ENCODE results near the gene GSK3B.

Gene GSK3B

GRCh38 chr3:120093911-120094775 is at the start of gene GSK3B:
GSK3B (minus strand) TSS chr3:120094447; CDS start chr3:120093434, 1,013 bp downstream.
- peak; percentile 58 to 99 for DNase-seq (ENCODE audit: low read depth in 2 of 2)

DNA sequence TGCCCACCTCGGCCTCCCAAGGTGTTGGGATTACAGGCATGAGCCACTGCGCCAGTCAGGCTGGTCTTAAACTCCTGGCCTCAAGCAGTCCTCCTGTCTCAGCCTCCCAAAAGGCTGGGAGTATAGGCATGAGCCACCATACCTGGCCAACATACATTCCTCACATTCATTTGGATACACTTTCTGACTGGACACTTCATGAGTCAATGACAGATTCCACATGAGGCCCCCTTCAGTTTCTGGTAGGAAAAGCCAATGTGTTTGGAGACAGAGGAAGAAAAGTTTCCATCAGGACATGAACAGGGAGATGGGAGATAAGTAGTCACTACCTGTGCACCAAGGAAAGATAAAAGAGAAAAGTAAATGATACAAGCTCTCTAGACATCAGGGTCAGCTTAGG is 49.4 kb upstream of the GSK3B start:
- no peak for DNase-seq (ENCODE audit: low read depth in 2 of 2)

- DNase-seq (ENCODE audit: low read depth in 2 of 2) = no peak
Measured at GRCh38 chr3:120142236-120142635, 48.0 kb upstream of the GSK3B start.

DNA sequence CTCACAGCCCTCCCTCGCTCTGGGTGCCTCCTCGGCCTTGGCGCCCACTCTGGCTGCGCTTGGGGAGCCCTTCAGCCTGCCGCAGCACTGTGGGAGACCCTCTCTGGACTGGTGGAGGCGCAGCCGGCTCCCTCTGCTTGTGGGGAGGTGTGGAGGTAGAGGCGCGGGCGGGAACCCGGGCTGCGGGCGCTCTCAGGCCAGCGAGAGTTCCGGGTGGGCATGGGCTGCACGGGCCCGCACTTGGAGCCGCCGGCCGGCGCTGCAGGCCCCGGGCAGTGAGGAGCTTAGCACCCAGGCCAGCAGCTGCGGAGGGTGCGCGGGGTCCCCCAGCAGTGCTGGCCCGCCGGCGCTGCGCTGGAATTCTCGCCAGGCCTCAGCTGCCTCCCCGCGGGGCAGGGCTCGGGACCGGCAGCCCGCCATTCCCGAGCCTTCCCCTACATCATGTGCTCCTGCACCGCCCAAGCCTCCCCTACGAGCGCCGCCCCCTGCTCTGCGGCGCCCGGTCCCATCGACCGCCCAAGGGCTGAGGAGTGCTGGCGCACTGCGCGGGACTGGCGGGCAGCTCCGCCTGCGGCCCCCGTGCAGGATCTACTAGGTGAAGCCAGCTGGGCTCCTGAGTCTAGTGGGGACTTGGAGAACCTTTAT is 46.0 kb upstream of the GSK3B start:
- no peak for DNase-seq (ENCODE audit: low read depth in 2 of 2)

GRCh38 chr3:120139140-120139539 is 44.9 kb upstream of the GSK3B start:
- no peak for DNase-seq (ENCODE audit: low read depth in 2 of 2)

DNA sequence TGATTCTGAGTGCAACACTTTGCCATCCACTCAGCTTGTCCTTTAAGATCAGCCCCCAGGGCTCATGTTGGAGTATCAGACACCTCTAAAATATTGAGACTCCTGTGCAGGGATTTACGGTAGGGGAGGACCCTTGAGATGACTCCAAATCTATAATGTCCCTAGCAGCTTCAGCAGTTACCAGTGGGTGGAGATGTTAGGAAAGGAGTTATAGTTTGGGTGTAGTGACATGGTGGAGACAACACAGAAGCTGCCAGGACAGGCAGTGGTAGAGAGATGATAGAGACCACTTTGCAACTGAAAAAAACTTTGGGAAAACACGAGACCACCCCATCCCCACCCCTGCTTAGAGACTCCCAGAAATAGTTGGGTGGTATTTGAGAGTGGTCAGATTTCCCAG is 43.3 kb upstream of the GSK3B start:
- no peak for DNase-seq (ENCODE audit: low read depth in 2 of 2)

DNA sequence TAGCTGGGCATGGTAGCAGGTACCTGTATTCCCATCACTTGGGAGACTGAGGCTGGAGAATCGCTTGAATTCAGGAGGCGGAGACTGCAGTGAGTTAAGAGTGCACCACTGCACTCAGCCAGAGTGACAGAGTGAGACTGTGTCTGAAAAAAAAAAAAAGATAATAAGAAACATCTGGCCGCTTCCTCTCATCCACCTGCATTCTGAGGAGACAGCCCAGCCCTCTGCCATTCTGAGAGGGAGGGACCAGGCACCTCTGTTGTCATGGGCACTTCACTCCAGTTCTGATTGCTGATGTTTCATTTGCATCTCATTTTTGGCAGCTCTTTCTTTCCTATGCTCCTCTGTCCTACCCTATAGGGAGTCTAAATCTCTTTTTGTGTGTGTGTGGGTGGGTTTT is 36.4 kb upstream of the GSK3B start:
- DNase-seq (ENCODE audit: low read depth in 2 of 2) = no peak

GRCh38 chr3:120129718-120130513 is 35.7 kb upstream of the GSK3B start:
- DNase-seq (ENCODE audit: low read depth in 2 of 2) = no peak

DNA sequence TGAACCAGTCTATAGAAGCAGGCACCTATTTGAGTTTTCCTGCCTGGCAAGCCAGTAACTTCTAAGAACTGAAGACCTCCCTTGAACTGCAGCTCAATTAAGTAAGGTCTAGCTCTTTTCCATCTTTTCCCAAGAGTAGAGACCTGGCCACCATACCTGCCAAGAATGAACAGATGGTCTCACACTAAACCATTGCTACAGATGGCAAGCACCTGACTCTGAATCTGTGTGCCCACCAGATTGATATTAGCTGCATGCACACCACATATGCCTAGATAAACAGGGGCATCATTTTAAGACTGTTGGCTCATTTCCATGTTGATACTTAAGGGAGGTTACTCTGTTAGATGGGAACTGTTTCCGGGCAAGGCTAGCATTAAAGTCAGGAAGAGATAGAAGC is 34.8 kb upstream of the GSK3B start:
- no peak for DNase-seq (ENCODE audit: low read depth in 2 of 2)

- DNase-seq (ENCODE audit: low read depth in 2 of 2) = no peak
Measured at GRCh38 chr3:120125992-120126391, 31.7 kb upstream of the GSK3B start.

DNA sequence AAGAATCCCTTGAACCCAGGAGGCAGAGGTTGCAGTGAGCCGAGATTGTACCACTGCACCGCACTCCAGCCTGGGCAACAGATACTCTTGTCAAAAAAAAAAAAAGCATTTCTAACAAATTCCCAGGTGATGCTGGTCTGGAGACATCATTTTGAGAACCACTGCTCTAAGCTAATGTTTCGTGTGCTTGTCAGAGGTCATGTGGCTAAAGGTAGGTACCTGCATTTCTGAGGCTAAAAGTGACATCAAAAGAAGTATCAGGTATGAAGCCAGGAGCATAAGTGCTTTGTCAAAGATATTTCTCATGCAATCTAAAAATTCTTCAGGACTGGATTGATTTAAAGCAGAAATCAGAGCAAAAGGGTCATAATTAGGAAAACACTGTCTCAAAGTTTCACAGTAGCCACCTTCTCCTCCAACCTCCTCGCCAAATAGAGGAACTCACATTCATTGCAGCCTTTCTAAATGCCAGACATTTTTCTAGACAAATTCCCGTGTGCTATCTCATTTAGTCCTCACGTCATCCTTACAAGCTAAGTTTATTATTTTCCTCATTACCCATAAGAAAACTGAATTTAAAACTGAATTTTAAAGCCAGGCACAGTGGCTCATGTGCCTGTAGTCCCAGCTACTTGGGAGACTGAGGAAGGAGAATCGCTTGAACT is 25.7 kb upstream of the GSK3B start:
- DNase-seq (ENCODE audit: low read depth in 2 of 2) = no peak

DNA sequence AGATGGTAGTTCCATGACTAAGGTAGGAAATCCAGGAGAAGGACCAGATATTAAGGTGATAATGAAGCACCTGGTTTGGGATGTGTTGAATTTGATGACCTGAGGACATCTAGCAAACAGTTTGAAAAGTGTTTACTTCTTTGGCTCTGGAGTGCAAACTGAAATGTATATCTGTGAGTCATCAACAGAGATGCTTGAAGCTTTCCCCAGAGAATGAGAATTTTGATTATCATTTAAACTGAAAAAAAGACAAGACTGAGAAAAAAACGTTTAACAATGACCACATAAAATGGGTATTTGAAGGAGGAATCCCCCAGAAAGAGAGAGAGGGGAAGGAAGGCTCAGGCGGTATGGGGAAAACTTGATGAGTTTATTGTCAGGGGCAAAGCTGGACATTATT is 20.7 kb upstream of the GSK3B start:
- DNase-seq (ENCODE audit: low read depth in 2 of 2) = no peak

- no peak for DNase-seq (ENCODE audit: low read depth in 2 of 2)
Measured at GRCh38 chr3:120114376-120114775, 20.1 kb upstream of the GSK3B start.

GRCh38 chr3:120113128-120114116 is 19.2 kb upstream of the GSK3B start:
- DNase-seq (ENCODE audit: low read depth in 2 of 2) = no peak

DNA sequence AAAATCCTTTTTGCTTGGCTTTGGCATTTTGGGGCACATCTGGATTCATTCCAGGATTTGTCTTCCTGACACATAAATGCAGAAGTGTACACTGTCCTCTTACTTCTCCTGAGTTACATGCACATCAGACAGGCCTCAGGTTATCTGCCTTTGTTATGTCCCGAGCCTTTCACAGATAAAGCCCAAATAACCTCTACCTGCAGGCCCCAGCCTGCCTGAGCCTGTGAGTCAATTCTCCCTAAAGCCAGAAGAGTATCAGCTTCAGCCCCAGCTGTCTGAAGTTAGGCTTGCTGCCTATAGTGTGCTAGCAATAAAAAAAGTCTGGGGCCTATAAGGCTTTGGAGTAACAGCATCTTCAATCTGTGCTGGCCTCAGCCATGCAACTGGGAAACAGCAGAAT is 17.7 kb upstream of the GSK3B start:
- no peak for DNase-seq (ENCODE audit: low read depth in 2 of 2)

GRCh38 chr3:120103276-120103675 is 9.0 kb upstream of the GSK3B start:
- DNase-seq (ENCODE audit: low read depth in 2 of 2) = no peak

GRCh38 chr3:120102674-120103073 is 8.4 kb upstream of the GSK3B start:
- DNase-seq (ENCODE audit: low read depth in 2 of 2) = no peak

- no peak for DNase-seq (ENCODE audit: low read depth in 2 of 2)
Measured at GRCh38 chr3:120102232-120102631, 8.0 kb upstream of the GSK3B start.

DNA sequence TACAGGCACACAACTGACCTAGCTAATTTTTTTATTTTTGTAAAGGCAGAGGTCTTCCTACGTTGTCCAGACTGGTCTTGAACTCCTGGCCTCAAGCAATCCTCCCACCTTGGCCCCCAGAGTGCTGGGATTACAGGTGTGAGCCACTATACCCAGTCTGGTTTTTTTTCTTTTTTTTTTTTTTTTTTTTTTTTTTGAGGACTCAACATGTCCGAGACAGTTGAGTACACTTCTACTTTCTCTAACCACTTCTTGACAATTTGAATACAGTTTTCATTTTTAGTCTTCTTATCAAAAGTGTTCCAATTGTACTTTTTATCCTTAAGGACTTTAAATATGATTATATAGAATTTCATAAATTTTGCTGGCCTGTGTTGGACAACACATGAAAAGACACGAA is 7.4 kb upstream of the GSK3B start:
- no peak for DNase-seq (ENCODE audit: low read depth in 2 of 2)

GRCh38 chr3:120100711-120101110 is 6.5 kb upstream of the GSK3B start:
- no peak for DNase-seq (ENCODE audit: low read depth in 2 of 2)

DNA sequence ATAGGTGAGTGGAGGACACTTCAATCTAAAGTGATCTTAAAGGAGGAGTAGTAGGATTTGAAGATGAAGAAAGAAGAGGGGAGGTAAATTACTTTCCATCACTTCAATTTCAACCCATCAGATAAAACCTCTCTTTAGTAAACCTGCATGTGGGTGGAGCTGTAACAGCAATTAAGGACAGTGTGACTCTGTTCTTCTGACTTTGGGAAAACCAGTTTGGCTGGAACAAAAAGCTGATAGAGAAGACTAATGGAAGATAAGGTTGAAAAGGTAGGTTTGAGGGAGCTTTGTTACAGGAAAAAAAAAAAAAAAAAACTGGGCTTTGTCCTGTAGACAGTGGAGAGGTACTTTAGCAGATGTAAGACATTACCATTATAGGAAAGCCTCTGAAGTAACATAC is 4.5 kb upstream of the GSK3B start:
- no peak for DNase-seq (ENCODE audit: low read depth in 2 of 2)

All from stimulated activated CD8-positive, alpha-beta memory T cell treated with anti-CD3 and anti-CD28 coated beads, Interleukin-2, amount 100 ng/mL, for 1 hour (primary cell).